Measurements from ENCODE around the gene JMJD8.
A peak's percentile ranks its signal among the peaks of the same experiment; 100 is the strongest.

Gene JMJD8

DNA sequence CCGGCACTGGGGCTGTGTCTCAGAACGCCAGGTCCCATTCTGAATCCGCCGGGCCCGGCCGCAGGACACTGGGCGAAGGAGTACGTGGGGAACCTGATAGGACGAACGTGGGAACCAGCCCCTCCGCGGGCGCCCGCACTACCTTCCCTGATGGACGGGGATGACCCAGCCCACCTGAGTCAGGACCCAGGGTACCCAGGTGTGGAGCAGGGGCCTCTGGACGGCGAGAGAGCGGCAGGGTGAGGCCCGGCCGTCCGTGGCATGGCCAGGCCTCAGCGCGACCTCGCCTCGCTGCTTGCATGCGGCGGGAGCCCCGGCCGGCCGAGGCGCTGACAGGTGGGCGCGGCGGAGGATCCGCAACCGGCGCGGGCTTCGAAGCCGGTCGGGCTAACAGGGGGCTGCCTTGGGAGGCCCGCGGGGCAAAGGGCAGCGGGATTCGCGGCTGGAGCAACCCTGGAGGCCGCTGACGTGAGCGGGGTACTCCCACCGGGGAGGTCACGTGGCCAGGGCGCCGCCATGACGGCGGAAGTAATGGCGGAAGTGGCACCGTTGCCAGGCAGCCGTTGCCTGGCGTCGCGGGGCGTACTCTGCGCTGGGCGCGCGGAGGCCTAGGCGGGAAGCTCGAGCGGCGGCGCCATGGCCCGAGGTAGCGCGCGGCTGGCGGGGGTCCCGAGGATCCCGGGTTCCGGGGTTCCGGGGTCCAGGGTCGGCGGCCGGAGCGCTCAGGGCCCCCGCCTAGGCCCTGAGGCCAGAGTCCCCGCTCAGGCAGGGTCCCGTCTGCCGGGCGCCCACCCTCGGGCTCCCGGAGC lies 35.1 kb downstream of the JMJD8 start, which contains the start of gene WDR90 (continued):
- no peak for TF ChIP-seq ZNF202 (tag by site-specific recombination; IDR thresholded peaks at IDR 0.05; ENCODE audit: borderline replicate concordance)
- TF ChIP-seq ZNF324 (tag by site-specific recombination; IDR thresholded peaks at IDR 0.05) = no peak
- TF ChIP-seq ZNF138 (tag by site-specific recombination; IDR thresholded peaks at IDR 0.05; ENCODE audit: borderline replicate concordance) = no peak
- 0 out of 2 replicates have a peak, but pooled peaks have one; percentile 36 for TF ChIP-seq ZNF837 (tag by site-specific recombination; IDR thresholded peaks at IDR 0.05)
- TF ChIP-seq, protein P1, sequence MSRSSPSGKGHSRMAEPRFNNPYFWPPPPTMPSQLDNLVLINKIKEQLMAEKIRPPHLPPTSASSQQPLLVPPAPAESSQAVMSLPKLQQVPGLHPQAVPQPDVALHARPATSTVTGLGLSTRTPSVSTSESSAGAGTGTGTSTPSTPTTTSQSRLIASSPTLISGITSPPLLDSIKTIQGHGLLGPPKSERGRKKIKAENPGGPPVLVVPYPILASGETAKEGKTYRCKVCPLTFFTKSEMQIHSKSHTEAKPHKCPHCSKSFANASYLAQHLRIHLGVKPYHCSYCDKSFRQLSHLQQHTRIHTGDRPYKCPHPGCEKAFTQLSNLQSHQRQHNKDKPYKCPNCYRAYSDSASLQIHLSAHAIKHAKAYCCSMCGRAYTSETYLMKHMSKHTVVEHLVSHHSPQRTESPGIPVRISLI (tag by site-specific recombination; IDR thresholded peaks at IDR 0.05) = no peak
- no peak for TF ChIP-seq HOXA7 (CRISPR knock-in tag; IDR thresholded peaks at IDR 0.05; ENCODE audit: borderline replicate concordance)
- no peak for TF ChIP-seq ZNF830 (tag by site-specific recombination; IDR thresholded peaks at IDR 0.05; ENCODE audit: low read depth)
- TF ChIP-seq, protein P2, sequence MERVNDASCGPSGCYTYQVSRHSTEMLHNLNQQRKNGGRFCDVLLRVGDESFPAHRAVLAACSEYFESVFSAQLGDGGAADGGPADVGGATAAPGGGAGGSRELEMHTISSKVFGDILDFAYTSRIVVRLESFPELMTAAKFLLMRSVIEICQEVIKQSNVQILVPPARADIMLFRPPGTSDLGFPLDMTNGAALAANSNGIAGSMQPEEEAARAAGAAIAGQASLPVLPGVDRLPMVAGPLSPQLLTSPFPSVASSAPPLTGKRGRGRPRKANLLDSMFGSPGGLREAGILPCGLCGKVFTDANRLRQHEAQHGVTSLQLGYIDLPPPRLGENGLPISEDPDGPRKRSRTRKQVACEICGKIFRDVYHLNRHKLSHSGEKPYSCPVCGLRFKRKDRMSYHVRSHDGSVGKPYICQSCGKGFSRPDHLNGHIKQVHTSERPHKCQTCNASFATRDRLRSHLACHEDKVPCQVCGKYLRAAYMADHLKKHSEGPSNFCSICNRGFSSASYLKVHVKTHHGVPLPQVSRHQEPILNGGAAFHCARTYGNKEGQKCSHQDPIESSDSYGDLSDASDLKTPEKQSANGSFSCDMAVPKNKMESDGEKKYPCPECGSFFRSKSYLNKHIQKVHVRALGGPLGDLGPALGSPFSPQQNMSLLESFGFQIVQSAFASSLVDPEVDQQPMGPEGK (tag by site-specific recombination; IDR thresholded peaks at IDR 0.05) = peak; percentile 59; the same call in 1 of the 2 replicates
- TF ChIP-seq, protein P3, sequence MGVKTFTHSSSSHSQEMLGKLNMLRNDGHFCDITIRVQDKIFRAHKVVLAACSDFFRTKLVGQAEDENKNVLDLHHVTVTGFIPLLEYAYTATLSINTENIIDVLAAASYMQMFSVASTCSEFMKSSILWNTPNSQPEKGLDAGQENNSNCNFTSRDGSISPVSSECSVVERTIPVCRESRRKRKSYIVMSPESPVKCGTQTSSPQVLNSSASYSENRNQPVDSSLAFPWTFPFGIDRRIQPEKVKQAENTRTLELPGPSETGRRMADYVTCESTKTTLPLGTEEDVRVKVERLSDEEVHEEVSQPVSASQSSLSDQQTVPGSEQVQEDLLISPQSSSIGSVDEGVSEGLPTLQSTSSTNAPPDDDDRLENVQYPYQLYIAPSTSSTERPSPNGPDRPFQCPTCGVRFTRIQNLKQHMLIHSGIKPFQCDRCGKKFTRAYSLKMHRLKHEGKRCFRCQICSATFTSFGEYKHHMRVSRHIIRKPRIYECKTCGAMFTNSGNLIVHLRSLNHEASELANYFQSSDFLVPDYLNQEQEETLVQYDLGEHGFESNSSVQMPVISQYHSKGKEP (tag by site-specific recombination; IDR thresholded peaks at IDR 0.05) = no peak
- no peak for TF ChIP-seq ZNF169 (tag by site-specific recombination; IDR thresholded peaks at IDR 0.05)
- no peak for TF ChIP-seq ZNF791 (tag by site-specific recombination; IDR thresholded peaks at IDR 0.05)
- no peak for TF ChIP-seq ZNF670 (tag by site-specific recombination; IDR thresholded peaks at IDR 0.05; ENCODE audit: low read depth)
- TF ChIP-seq, protein P4, sequence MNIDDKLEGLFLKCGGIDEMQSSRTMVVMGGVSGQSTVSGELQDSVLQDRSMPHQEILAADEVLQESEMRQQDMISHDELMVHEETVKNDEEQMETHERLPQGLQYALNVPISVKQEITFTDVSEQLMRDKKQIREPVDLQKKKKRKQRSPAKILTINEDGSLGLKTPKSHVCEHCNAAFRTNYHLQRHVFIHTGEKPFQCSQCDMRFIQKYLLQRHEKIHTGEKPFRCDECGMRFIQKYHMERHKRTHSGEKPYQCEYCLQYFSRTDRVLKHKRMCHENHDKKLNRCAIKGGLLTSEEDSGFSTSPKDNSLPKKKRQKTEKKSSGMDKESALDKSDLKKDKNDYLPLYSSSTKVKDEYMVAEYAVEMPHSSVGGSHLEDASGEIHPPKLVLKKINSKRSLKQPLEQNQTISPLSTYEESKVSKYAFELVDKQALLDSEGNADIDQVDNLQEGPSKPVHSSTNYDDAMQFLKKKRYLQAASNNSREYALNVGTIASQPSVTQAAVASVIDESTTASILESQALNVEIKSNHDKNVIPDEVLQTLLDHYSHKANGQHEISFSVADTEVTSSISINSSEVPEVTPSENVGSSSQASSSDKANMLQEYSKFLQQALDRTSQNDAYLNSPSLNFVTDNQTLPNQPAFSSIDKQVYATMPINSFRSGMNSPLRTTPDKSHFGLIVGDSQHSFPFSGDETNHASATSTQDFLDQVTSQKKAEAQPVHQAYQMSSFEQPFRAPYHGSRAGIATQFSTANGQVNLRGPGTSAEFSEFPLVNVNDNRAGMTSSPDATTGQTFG (tag by site-specific recombination; IDR thresholded peaks at IDR 0.05; ENCODE audit: borderline replicate concordance) = no peak
- TF ChIP-seq ZNF600 (tag by site-specific recombination; IDR thresholded peaks at IDR 0.05) = peak; percentile 67
- TF ChIP-seq, protein P5, sequence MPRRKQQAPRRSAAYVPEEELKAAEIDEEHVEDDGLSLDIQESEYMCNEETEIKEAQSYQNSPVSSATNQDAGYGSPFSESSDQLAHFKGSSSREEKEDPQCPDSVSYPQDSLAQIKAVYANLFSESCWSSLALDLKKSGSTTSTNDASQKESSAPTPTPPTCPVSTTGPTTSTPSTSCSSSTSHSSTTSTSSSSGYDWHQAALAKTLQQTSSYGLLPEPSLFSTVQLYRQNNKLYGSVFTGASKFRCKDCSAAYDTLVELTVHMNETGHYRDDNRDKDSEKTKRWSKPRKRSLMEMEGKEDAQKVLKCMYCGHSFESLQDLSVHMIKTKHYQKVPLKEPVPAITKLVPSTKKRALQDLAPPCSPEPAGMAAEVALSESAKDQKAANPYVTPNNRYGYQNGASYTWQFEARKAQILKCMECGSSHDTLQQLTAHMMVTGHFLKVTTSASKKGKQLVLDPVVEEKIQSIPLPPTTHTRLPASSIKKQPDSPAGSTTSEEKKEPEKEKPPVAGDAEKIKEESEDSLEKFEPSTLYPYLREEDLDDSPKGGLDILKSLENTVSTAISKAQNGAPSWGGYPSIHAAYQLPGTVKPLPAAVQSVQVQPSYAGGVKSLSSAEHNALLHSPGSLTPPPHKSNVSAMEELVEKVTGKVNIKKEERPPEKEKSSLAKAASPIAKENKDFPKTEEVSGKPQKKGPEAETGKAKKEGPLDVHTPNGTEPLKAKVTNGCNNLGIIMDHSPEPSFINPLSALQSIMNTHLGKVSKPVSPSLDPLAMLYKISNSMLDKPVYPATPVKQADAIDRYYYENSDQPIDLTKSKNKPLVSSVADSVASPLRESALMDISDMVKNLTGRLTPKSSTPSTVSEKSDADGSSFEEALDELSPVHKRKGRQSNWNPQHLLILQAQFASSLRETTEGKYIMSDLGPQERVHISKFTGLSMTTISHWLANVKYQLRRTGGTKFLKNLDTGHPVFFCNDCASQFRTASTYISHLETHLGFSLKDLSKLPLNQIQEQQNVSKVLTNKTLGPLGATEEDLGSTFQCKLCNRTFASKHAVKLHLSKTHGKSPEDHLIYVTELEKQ (tag by site-specific recombination; IDR thresholded peaks at IDR 0.05; ENCODE audit: borderline replicate concordance) = peak; percentile 10; the same call in 1 of the 2 replicates
- TF ChIP-seq, protein P6, sequence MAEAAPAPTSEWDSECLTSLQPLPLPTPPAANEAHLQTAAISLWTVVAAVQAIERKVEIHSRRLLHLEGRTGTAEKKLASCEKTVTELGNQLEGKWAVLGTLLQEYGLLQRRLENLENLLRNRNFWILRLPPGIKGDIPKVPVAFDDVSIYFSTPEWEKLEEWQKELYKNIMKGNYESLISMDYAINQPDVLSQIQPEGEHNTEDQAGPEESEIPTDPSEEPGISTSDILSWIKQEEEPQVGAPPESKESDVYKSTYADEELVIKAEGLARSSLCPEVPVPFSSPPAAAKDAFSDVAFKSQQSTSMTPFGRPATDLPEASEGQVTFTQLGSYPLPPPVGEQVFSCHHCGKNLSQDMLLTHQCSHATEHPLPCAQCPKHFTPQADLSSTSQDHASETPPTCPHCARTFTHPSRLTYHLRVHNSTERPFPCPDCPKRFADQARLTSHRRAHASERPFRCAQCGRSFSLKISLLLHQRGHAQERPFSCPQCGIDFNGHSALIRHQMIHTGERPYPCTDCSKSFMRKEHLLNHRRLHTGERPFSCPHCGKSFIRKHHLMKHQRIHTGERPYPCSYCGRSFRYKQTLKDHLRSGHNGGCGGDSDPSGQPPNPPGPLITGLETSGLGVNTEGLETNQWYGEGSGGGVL (tag by site-specific recombination; IDR thresholded peaks at IDR 0.05) = no peak
- TF ChIP-seq, protein P7, sequence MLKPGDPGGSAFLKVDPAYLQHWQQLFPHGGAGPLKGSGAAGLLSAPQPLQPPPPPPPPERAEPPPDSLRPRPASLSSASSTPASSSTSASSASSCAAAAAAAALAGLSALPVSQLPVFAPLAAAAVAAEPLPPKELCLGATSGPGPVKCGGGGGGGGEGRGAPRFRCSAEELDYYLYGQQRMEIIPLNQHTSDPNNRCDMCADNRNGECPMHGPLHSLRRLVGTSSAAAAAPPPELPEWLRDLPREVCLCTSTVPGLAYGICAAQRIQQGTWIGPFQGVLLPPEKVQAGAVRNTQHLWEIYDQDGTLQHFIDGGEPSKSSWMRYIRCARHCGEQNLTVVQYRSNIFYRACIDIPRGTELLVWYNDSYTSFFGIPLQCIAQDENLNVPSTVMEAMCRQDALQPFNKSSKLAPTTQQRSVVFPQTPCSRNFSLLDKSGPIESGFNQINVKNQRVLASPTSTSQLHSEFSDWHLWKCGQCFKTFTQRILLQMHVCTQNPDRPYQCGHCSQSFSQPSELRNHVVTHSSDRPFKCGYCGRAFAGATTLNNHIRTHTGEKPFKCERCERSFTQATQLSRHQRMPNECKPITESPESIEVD (tag by site-specific recombination; IDR thresholded peaks at IDR 0.05) = no peak
- TF ChIP-seq SALL2 (tag by site-specific recombination; IDR thresholded peaks at IDR 0.05; ENCODE audit: borderline replicate concordance) = no peak
- TF ChIP-seq, protein P8, sequence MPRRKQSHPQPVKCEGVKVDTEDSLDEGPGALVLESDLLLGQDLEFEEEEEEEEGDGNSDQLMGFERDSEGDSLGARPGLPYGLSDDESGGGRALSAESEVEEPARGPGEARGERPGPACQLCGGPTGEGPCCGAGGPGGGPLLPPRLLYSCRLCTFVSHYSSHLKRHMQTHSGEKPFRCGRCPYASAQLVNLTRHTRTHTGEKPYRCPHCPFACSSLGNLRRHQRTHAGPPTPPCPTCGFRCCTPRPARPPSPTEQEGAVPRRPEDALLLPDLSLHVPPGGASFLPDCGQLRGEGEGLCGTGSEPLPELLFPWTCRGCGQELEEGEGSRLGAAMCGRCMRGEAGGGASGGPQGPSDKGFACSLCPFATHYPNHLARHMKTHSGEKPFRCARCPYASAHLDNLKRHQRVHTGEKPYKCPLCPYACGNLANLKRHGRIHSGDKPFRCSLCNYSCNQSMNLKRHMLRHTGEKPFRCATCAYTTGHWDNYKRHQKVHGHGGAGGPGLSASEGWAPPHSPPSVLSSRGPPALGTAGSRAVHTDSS (tag by site-specific recombination; IDR thresholded peaks at IDR 0.05) = no peak; the same call in 1 of the 2 replicates
- TF ChIP-seq ZNF311 (tag by site-specific recombination; IDR thresholded peaks at IDR 0.05; ENCODE audit: borderline replicate concordance) = no peak
- TF ChIP-seq ZNF133 (tag by site-specific recombination; IDR thresholded peaks at IDR 0.05) = no peak

Data from HEK293 (cell line).